A549 treated with AZD2906 at 1 μM for 4 hours (cell line): ENCODE measurements around the gene MFAP2. TPM values are rescaled to one million over a fixed set of nuclear protein-coding genes. Genes with fewer than 3 reads are reported as not detected.

Source experiments
- total RNA-seq: library from RNA; stranded (reverse); fragments of 200-300 nt; extraction: Qiagen RNA extraction; gene quantifications from 5 replicates; pipeline ENCODE4 v1.2.3, GENCODE V29; 2022

Gene MFAP2
- 0.85 to 1.4 TPM (median 0.93 TPM) in 5 replicates for total RNA-seq

GRCh38 chr1:16980473-16981268, at the start of gene MFAP2:
Gene MFAP2, minus strand, starts transcription at chr1:16980620. Its CDS starts 2,347 bp downstream, at chr1:16978273.

DNA sequence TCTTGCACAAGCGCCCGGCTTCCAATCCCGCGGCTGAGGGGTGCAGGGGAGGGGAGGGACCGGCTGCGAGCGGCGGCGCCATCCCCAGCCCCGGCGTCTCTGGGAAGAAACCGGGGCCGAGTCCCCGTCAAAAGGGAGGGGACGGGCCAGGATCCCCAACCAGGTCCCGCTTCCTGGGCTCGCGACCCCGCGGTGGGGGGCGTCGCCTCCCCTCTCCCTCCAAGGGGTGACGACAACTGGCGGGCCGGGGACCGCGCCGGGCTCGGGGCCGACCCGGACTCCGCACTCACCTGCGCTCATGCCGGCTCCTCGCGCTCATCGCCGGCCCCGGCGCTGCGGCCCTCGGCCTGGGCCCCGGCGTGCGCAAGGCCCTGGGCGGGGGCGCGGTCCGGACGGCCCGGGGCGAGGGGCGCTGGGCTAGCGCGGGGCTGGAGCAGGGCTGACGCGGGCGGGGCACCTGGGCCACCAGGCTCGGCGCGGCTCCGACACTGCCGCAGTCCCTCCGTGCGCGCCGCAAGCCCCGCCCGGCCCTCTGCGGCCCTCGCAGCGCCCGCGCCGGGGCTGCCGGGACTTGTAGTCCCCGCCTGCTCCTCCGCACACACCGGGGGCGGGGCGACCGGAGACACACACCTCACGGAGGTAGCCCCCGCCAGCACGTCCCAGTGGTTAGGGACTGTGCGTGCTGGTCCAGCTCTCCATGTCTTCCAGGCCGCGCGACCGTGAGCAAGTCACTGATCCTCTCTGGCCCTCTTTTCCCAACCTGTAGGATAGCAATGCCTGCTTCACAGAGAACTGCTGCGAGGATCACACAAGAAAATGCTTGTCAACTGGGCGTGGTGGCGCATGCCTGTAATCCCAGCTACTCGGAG, 31.3 kb upstream of the MFAP2 start, which contains the start of gene ATP13A2:
Gene ATP13A2 (minus strand): TSS at position 490 of the 869 bp plus-strand sequence. CDS start 190 bp downstream, at position 300.

Other genes starting within 250 kb of the MFAP2 start
- gene RNU1-4, start 240.1 kb downstream of the MFAP2 start, total RNA-seq: 4.0 to 44.9 TPM (median 4.2 TPM) in 4 of 5 replicates, not detected in the other
- 4.0 to 44.9 TPM (median 4.2 TPM) in 4 of 5 replicates, not detected in the other for gene RNU1-2, start 84.6 kb downstream of the MFAP2 start, total RNA-seq
- 6.4 to 9.6 TPM (median 7.0 TPM) in 5 replicates for gene CROCC, start 58.7 kb downstream of the MFAP2 start, total RNA-seq
- gene ATP13A2, start 31.3 kb upstream of the MFAP2 start, total RNA-seq: 25.3 to 30.5 TPM (median 28.1 TPM) in 5 replicates
- 98.7 to 108 TPM (median 102 TPM) in 5 replicates for gene SDHB, start 73.4 kb upstream of the MFAP2 start, total RNA-seq
- gene PADI2, start 138.8 kb upstream of the MFAP2 start, total RNA-seq: 0.84 to 1.2 TPM (median 0.98 TPM) in 5 replicates
- 1.0 to 1.4 TPM (median 1.1 TPM) in 5 replicates for gene PADI1, start 224.5 kb upstream of the MFAP2 start, total RNA-seq